ENCODE data around the gene TP53AIP1.

The TP53AIP1 gene

DNA sequence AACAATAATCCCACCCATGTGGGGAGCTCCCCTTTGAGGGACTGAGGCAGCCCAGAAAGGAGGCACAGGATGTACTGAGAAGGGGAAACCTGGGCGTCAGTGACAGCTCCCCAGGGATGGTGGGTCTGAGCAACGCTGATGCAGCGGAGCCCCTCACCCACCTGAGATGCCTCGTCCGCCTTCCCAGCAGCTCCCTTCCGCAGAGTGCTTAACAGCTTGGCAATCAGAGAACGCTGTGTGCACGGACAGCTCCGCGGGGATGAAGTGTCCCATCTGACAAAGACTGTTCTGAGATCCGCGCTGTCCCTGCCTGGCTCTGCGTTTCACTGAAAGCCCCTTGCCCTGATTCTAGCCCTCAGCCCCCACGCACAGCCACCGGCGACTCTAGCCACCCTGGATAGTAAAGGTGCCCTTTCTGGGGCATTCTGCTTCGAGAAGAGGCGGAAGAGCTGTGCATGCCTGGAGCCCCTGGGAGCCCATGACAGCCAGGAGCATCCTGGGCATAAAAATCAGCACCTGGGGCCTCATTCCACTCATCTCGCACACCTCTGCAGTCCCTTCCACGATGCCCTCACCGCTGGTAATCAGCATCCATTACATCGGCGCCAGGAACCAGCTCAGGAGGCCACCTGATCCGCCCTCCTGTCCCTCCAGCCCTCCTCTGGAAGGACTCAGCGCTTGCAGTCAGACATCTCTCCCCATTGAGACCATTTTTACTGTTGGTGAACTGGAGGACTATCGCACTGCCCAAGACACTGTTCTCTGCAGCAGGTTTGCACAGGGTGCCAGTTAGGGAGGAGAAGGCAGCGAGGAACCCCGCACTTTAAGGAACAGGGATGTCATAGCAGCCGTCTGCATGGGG is 40.8 kb downstream of the TP53AIP1 start:
- no peak overlapping the region for H3K4me3 Mint-ChIP-seq
- no peak overlapping the region for H3K27ac Mint-ChIP-seq
- no peaks in the 10 kb centered on the region for H3K4me1 Mint-ChIP-seq (ENCODE audit: low read depth)
- peaks cover 76% of the 10 kb centered on the region for H3K27me3 Mint-ChIP-seq (ENCODE audit: low read depth)
- H3K36me3 Mint-ChIP-seq (ENCODE audit: low read depth): no peaks in the 10 kb centered on the region
- no peaks in the 10 kb centered on the region for H3K9me3 Mint-ChIP-seq

DNA sequence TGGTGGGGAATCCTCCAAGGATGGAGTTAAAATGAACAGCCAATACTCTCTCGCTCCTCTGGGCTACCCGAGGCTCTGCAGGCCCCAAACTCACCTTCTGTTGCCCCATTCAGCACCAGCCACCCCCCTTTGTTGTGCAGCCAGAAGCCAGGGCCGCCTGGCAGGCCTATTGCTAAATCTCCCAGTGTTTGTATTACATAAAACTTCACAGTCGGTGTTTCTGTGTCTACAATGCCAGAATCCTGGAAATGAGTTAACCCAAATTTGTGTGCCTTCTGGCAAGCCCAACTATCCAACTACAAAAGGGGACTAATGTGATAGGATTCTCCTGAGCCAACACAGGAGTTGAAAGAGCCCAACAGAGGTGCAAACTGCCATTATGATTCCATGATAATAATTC is 42.2 kb downstream of the TP53AIP1 start:
- Mint-ChIP-seq H3K36me3 (ENCODE audit: low read depth) (no peaks in the 10 kb centered on the region), H3K4me1 (ENCODE audit: low read depth) (no peaks in the 10 kb centered on the region), H3K4me3 (no peak overlapping the region), H3K27me3 (ENCODE audit: low read depth) (peaks cover 69% of the 10 kb centered on the region), H3K27ac (no peak overlapping the region), H3K9me3 (no peaks in the 10 kb centered on the region)

DNA sequence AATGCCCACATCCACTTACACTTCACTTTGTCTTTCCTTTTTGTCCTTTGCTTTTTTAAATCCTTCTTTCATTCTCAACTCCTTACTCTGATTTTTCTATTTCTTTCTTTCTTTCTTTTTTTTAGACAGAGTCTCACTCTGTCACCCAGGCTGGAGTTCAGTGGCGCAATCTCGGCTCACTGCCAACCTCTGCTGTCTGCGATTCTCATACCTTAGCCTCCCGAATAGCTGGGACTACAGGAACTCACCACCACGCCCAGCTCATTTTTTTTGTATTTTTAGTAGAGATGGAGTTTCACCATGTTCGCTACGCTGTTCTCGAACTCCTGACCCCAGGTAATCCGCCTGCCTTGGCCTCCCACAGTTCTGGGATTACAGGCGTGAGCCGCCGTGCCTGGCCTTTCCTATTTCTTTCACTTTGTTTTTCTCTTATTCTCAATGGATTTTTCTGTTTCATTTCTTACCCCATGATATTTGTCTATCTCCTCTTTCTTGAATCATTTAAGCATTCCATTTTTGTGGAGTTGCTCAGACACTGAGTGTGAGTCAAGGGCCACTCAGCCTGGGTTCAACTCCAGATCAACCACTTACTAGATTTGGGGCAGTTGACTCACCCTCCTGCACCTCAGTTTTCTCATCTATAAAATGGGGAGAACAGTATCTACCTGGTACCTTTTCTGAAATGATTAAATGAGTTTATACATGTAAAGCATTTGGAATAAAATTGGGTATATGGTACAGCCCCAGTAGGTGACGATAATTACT is 43.9 kb downstream of the TP53AIP1 start:
- peaks cover 61% of the 10 kb centered on the region for H3K27me3 Mint-ChIP-seq (ENCODE audit: low read depth)

DNA sequence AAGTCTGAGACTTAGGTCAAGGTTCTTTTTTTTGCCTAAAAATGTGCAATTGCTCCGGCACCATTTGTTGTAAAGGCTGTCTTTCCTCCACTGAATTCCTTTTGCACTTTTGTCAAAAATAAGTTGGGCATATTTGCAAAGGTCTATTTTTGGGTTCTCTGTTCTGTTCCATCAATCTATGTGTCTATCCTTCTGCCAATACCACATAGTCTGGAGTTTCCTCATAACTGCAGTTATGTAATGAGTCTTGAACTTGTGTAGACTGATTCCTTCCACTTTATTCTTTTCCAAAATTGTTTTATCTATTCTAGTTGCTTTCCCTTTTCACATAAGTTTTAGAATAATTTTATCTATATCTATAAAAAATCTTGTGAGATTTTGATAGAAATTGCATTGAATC is 44.8 kb downstream of the TP53AIP1 start:
- H3K4me3 Mint-ChIP-seq: no peak overlapping the region
- no peak overlapping the region for H3K27ac Mint-ChIP-seq
- H3K4me1 Mint-ChIP-seq (ENCODE audit: low read depth): peaks cover 6% of the 10 kb centered on the region
- H3K36me3 Mint-ChIP-seq (ENCODE audit: low read depth): no peaks in the 10 kb centered on the region
- H3K27me3 Mint-ChIP-seq (ENCODE audit: low read depth): peaks cover 58% of the 10 kb centered on the region
- no peaks in the 10 kb centered on the region for H3K9me3 Mint-ChIP-seq

More for the DNA sequence above, 43.9 kb downstream of the TP53AIP1 start:
- H3K4me1 Mint-ChIP-seq (ENCODE audit: low read depth): peaks cover 4% of the 10 kb centered on the region
- H3K36me3 Mint-ChIP-seq (ENCODE audit: low read depth): no peaks in the 10 kb centered on the region
- H3K27ac Mint-ChIP-seq: no peak overlapping the region
- no peak overlapping the region for H3K4me3 Mint-ChIP-seq
- no peaks in the 10 kb centered on the region for H3K9me3 Mint-ChIP-seq

DNA sequence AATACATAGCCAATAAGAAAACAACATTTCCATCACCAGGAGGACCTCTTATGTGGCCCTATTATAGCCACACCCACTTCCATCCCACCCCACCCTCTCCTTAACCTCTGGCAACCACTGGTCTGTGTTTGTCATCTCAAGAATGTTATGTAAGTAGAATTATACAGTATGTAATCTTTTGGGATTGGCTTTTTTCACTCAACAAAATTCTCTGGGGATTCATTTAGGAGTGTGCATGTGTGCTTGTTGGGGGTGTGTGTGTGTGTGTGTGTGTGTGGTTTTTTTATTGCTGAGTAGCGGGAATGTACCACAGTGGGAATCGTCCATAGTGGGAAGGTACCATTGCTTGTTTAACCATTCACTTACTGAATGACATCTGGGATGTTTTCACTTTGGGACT is 46.3 kb downstream of the TP53AIP1 start:
- Mint-ChIP-seq H3K27me3 (ENCODE audit: low read depth) (peaks cover 61% of the 10 kb centered on the region), H3K9me3 (no peaks in the 10 kb centered on the region), H3K36me3 (ENCODE audit: low read depth) (no peaks in the 10 kb centered on the region), H3K4me3 (no peak overlapping the region), H3K4me1 (ENCODE audit: low read depth) (peaks cover 6% of the 10 kb centered on the region), H3K27ac (no peak overlapping the region)

DNA sequence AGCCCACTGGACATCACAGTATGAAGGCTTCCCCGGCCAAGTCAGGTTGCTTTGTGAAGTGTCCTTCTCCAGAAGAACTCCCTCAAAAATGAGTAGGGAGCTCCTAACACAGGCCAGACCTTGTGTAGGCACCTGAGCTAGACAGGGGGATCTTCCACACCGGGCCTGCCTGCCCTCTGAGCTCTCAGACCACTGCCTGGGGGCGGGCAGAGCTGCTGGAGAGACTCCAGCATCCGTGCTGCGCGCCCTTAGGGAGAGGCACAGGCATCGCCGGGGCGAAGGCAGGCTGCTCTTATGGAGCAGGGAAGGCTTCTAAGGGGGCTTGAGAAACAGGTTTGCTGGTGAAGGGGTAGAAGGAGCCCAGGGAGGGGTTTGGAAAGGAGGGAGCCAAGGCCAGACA is 47.1 kb downstream of the TP53AIP1 start:
- peaks cover 8% of the 10 kb centered on the region for H3K4me1 Mint-ChIP-seq (ENCODE audit: low read depth)
- H3K27ac Mint-ChIP-seq: no peak overlapping the region
- H3K9me3 Mint-ChIP-seq: no peaks in the 10 kb centered on the region
- no peaks in the 10 kb centered on the region for H3K36me3 Mint-ChIP-seq (ENCODE audit: low read depth)
- peaks cover 62% of the 10 kb centered on the region for H3K27me3 Mint-ChIP-seq (ENCODE audit: low read depth)
- no peak overlapping the region for H3K4me3 Mint-ChIP-seq

DNA sequence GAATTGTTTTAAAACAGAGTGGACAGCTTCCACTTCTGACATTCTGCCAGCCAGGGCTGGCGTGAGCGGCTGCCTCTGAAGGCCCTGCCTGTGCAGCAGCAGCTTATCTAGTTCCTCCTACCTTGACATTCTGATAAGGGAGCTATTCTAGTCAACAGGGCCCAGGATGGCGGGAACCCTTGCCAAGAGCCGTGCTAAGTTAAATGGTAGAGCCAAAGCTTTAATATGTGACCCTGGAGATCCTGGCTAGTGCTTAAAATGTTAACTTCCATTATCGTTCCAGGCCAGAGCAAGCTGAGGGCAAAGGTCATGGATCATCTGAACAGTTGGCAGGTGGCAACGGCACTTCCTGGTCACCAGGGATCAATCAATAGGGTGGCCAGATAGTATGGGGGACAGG is 48.0 kb downstream of the TP53AIP1 start:
- Mint-ChIP-seq H3K27me3 (ENCODE audit: low read depth) (peaks cover 65% of the 10 kb centered on the region), H3K9me3 (no peaks in the 10 kb centered on the region), H3K4me3 (no peak overlapping the region), H3K36me3 (ENCODE audit: low read depth) (no peaks in the 10 kb centered on the region), H3K4me1 (ENCODE audit: low read depth) (peaks cover 8% of the 10 kb centered on the region), H3K27ac (no peak overlapping the region)

DNA sequence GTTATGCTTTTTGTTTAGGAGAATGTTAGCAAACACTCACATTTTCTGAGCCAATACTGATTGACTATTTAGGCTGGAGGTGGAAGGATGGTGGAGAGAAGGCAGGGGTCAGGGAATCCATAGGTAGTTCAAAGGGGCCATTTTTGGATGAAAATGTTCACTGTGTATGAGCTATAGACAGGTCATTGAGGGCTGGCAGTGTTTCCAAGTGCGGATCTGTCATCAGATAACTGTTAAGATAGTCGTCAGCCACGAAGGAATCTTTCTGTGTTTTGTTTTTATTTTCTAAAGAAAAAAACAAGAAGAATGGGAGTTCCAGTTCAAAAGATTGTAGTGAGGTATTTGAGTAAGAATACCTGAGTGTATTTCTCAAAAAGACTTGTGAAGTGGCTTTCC is 48.4 kb downstream of the TP53AIP1 start:
- Mint-ChIP-seq H3K27me3 (ENCODE audit: low read depth) (peaks cover 68% of the 10 kb centered on the region), H3K4me3 (no peak overlapping the region), H3K9me3 (no peaks in the 10 kb centered on the region), H3K36me3 (ENCODE audit: low read depth) (no peaks in the 10 kb centered on the region), H3K27ac (no peak overlapping the region), H3K4me1 (ENCODE audit: low read depth) (peaks cover 8% of the 10 kb centered on the region)

DNA sequence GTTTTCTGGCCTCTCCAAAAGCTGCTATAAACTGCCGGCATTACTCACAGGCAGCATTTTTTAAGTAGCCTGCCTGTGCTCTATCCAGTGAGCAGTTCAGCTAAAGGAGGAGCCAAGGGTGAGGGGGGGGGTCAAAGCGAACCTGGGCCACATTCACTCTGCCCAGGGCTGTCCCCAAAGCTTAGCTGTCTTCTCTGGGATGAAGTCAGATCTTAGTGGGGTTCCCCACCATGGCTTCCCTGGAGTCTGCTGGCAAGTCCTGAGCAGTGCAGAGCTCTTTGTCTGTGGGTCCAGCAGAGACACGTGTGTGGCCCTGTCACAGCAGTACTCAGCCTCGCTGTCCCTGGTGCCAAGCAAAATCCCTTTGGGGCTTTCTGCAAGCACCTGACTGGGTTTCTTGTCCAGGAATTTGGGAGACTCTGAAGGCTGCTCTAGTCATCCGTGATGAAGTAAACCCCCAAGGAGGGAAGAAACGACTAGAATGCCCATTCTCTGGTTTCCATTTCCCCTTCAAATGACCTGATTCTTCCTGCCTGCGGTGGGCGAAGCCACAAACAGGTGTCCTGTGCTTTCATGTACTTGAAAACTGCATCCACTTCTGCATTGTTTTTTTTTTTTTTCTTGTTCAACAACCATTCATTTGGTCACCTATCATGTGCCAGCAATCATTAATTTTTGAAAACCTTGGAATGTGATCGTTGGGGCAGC is 48.9 kb downstream of the TP53AIP1 start:
- H3K27me3 Mint-ChIP-seq (ENCODE audit: low read depth): peaks cover 66% of the 10 kb centered on the region
- H3K36me3 Mint-ChIP-seq (ENCODE audit: low read depth): no peaks in the 10 kb centered on the region

DNA sequence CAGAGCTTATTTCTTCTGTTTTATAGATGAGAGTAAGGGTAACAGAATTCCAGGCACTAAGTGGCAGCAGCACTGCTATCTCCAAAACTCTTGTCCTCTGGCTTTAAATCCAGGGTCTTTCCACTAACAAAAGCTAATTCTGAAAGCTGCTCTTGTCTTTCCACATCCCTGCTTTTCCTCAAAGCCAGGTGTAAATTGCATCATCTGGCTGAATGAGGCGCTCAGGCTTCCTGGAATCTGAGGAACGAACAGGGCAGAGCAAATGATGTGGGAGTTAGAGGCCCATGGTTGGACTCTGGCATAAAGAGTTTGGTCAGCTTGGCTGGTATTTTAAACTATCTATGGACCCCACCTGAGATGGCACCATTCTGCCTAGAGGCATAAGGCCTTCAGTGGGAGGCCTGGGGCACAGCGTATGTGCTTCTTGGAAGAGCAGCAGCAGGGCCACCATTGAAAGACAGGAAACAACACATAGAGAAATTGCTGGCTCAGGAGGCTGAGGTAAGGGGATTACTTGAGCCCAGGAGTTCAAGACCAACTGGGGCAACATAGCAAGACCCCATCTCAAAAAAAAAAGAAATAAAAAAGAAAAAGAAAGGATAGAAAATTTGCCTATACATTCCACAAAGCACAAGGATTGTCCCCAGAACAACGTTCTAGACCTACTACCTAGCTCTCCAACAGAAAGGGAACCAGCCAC is 49.7 kb downstream of the TP53AIP1 start:
- Mint-ChIP-seq H3K27ac (no peak overlapping the region), H3K4me3 (no peak overlapping the region), H3K4me1 (ENCODE audit: low read depth) (peaks cover 8% of the 10 kb centered on the region), H3K9me3 (no peaks in the 10 kb centered on the region), H3K27me3 (ENCODE audit: low read depth) (peaks cover 66% of the 10 kb centered on the region), H3K36me3 (ENCODE audit: low read depth) (no peaks in the 10 kb centered on the region)

More for the DNA sequence above, 48.9 kb downstream of the TP53AIP1 start:
- H3K27ac Mint-ChIP-seq: no peak overlapping the region
- H3K4me1 Mint-ChIP-seq (ENCODE audit: low read depth): peaks cover 8% of the 10 kb centered on the region
- H3K4me3 Mint-ChIP-seq: no peak overlapping the region
- no peaks in the 10 kb centered on the region for H3K9me3 Mint-ChIP-seq

DNA sequence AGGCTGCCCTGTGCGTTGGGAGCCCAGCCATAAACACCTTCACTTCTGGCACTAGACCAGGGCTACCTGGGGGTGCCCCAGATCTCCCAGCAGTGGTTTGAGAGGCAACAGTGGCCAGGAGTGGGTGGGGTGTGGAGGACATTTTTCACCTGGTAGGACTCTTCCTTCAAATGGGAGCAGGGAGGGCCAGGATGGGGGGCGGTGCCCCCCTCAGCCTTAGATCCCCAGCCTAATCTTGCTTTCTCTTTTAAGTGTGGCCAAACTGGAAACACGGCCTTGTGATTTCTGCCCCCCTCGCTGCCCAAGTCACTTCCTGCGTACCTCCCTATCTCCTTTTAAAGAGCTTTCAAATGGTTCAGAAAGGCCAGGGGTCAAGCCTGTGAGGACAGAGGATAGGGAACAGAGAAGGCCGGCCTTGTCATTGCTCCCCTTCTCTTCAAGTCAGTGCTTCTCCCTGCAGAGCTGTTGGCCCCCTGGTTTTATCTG is 50.7 kb downstream of the TP53AIP1 start:
- Mint-ChIP-seq H3K4me1 (ENCODE audit: low read depth) (peaks cover 8% of the 10 kb centered on the region), H3K4me3 (no peak overlapping the region), H3K27ac (no peak overlapping the region), H3K27me3 (ENCODE audit: low read depth) (peaks cover 66% of the 10 kb centered on the region), H3K36me3 (ENCODE audit: low read depth) (no peaks in the 10 kb centered on the region), H3K9me3 (no peaks in the 10 kb centered on the region)

DNA sequence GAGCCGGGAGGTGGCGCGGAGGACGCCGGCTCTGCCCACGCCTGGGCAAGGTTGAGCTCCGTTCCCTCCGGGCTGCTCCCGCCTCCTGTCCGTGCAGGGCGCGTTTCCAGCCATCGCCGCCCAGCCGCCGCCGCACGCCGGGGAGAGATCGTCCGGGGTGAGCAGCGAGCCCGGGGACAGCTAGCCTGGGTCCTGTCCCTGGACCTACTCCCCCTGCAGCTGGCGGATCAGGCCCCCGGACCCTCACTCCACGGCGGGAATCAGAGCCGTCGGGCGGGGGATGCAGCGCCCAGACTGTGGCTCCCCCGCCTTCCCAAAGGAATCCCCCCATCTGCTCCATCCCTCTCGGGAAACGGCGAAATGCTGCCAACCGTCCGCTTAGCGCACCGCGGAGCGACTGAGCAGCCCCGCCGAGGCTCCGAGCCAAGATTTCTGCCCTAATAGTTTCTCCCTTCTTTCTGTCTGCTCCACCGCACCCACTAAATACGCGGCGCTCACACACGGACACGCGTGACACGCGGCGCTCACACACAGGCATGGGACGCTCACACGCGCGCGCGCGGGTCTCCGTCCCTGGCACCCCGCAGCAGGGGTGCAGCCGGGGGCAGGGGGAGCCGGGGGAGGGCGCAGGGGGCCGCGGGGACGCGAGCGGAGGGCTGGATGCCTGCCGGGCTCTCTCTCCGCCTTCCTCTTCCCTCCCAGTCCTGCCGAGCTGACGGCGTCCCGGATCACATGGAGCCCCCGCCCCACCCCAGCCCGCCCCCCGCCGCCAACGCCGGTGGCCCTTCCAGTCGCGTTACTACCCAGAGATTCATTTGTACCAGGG is 51.9 kb downstream of the TP53AIP1 start, which contains the start of gene KCNJ5:
KCNJ5 (plus strand) TSS at position 814 of the 826 bp plus-strand sequence. CDS start 19,918 bp downstream, outside the sequence.
- H3K27ac Mint-ChIP-seq: no peak within 1 kb of the TSS

DNA sequence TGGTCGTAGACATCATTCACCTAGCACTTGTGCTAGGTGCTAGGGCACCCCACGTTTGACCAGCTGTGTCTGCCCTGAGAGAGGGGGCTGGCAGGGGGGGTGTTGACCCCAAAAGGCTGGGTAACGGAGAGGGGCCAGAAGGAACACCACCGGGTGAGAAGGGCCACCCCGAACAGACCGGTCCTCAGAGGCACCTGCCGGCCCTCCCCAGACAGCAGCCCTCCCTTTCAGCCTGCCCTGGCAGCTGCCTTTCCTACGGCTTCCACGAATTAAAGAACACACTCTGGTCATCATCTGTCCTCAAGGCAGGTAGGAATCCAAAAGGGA is 52.5 kb downstream of the TP53AIP1 start:
- no peaks in the 10 kb centered on the region for H3K36me3 Mint-ChIP-seq (ENCODE audit: low read depth)
- no peaks in the 10 kb centered on the region for H3K9me3 Mint-ChIP-seq
- H3K27me3 Mint-ChIP-seq (ENCODE audit: low read depth): peaks cover 76% of the 10 kb centered on the region
- peaks cover 8% of the 10 kb centered on the region for H3K4me1 Mint-ChIP-seq (ENCODE audit: low read depth)
- H3K27ac Mint-ChIP-seq: no peak overlapping the region
- H3K4me3 Mint-ChIP-seq: no peak overlapping the region

More for the DNA sequence above, 51.9 kb downstream of the TP53AIP1 start, which contains the start of gene KCNJ5:
- Mint-ChIP-seq H3K9me3 (no peaks in the 10 kb centered on the region), H3K27me3 (ENCODE audit: low read depth) (peaks cover 74% of the 10 kb centered on the region), H3K4me3 (peak within 1 kb of the TSS; percentile 69), H3K4me1 (ENCODE audit: low read depth) (peaks cover 8% of the 10 kb centered on the region), H3K36me3 (ENCODE audit: low read depth) (no peaks in the 10 kb centered on the region)
